NB4 (cell line): ENCODE results near the gene ANXA4.

ENCODE experiments used
- MYC ChIP-seq: IDR thresholded peaks from 2 replicates; pipeline ENCODE4 v1.6.1; 2011; ENCODE audit warnings: low read depth, low read length
- POLR2A ChIP-seq: IDR thresholded peaks from 2 replicates; pipeline ENCODE4 v1.6.1; 2011; ENCODE audit warnings: mild to moderate bottlenecking; ENCODE audit not compliant: insufficient read length; ENCODE audit errors: extremely low read depth
- TF ChIP-seq, protein P1 (sequence below): IDR thresholded peaks from one replicate; pipeline ENCODE4 v1.5.1; 2012; ENCODE audit warnings: low read depth, low read length

DNA sequence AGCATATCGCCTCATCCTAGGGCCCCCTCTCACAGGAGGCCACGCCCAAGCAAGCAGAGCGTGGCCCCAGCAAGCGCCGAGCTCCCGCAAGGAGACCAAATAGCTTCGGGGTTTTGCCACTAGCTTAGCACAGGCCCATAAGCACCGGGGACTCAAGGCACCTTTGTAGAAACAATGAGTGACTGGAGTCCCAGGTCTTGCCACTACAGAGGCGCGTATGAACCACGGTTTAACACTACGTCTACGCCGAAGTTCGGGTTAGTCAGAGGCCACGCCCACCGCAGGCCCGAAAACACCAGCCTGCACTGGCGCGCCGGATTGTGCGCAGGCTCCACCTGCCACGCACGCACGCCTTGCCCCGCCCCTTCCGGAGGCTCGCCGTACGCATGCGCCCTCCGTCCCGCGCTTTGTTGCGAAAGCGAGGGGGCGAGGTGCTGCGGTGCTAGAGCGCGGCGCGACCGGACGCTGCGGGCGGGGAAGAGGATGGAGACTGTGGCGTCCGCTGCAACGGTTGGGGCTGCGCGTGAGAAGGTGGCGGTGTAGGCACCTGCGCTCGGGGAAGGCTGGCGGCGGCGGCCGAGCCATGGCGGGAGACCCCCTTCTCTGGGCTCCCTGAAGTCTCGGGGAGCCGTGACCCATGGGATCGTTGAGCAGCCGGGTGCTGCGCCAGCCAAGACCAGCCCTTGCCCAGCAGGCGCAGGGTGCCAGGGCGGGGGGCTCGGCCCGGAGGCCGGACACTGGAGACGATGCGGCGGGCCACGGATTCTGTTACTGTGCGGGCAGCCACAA lies 87.5 kb downstream of the ANXA4 start, which contains the start of gene GMCL1:
- TF ChIP-seq, protein P1, sequence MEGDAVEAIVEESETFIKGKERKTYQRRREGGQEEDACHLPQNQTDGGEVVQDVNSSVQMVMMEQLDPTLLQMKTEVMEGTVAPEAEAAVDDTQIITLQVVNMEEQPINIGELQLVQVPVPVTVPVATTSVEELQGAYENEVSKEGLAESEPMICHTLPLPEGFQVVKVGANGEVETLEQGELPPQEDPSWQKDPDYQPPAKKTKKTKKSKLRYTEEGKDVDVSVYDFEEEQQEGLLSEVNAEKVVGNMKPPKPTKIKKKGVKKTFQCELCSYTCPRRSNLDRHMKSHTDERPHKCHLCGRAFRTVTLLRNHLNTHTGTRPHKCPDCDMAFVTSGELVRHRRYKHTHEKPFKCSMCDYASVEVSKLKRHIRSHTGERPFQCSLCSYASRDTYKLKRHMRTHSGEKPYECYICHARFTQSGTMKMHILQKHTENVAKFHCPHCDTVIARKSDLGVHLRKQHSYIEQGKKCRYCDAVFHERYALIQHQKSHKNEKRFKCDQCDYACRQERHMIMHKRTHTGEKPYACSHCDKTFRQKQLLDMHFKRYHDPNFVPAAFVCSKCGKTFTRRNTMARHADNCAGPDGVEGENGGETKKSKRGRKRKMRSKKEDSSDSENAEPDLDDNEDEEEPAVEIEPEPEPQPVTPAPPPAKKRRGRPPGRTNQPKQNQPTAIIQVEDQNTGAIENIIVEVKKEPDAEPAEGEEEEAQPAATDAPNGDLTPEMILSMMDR: no peak
- TF ChIP-seq POLR2A (peak; percentile 95), MYC (peak; percentile 72)
